Subcutaneous adipose tissue (tissue), 4 donors: ENCODE data around the gene MAL. TPM values are rescaled to one million over a fixed set of nuclear protein-coding genes. Genes with fewer than 3 reads are reported as not detected.

Source experiments
- CTCF ChIP-seq: fragments of 450-650 bp; IDR thresholded peaks from one replicate; pipeline ENCODE4 v1.5.1; 2016; ENCODE audit warnings: low read depth, mild to moderate bottlenecking, control low read depth, antibody characterized with exemption, moderate library complexity
- total RNA-seq, 4 donors: library from RNA; depleted of rRNA; stranded (reverse); fragments of >200 nt; gene quantifications; one replicate each; pipeline ENCODE4 v1.1.0, GENCODE V29; 2016

Gene MAL
- total RNA-seq, 4 donors from 2014 or later = not detected

DNA sequence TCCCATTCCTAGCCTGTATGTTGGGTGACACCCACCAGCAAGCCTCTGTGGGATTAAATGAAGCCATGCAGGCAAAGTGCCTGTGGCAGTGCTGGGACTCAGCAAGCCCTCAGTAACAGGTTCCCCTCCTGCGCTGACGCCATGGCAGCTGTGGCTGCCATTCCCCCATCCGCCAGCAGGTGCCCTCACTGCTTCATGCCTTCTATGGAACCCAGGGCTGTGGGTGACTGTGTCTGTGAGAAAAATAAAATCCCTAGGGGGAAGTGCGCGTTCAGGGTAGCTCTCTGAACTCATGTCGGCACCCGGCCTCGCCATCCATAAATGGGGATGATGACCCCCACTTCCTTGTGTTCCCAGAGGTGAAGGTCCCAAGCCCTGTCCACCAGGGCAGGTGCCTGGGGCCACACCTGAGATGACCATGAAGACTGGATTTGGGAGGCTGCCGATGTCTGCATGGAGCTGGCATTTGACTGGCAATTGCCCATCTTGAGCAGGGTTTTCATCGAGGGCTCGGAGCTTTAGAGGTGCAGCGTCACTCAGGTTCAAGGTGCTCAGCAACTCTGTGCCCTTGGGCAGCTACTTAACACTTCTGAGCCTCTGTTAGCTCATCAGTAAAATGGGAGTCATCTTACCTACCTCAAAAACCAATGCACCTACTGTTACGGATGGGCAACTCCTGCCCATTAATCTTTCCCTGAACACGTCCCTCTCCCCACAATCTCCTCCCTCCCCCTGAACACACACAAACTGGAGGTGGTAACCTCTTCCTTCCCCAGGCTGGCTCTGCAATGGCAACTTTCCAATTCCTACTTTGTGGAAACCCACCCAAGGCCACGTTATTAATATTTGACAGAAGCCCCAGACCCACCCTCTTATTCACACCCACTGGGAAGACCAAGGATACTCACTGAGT lies 2.9 kb upstream of the MAL start:
- no peak for TF ChIP-seq CTCF

DNA sequence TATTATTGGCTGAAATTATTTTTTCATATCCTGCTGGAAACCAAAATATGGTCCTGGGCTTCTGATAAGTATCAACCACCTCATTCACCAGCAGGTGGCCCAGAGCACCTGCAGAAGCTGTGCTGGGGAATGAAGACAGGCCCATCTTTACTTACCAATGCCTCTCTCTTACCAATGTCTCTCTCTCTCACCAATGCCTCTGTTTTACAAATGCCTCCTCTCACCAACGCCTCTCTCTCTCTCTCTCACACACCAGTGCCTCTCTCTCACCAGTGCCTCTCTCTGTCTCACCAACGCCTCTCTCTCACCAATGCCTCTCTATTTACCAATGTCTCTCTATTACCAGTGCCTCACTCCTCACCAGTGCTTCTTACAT lies 2.3 kb upstream of the MAL start:
- TF ChIP-seq CTCF = no peak

- no peak for TF ChIP-seq CTCF
Measured at GRCh38 chr2:95024371-95024770, 1.1 kb upstream of the MAL start.

DNA sequence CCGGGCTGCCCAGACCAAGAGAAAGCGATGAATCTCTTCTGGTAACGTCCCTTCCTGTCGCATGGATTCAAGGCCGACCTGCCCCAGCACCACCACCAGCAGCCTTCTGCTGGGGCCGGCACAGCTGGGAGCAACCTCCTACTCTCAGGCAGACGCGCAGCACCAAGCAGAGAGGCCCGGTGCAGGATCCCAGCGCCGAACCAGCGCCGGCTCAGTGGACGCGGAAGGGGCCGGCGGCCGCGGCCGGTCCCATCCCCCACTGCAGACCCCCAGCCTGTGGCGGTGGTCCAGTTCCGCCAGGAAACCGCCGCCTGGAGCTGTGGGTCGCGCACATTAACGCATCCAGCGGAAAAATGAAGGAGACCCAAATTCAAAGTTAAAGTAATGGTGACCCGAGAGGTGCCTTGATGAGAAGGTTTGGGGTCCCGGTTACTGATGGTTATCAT lies 525 bp upstream of the MAL start:
- no peak for TF ChIP-seq CTCF

- no peak for TF ChIP-seq CTCF
Measured at GRCh38 chr2:95026471-95027368, 1.2 kb downstream of the MAL start.

DNA sequence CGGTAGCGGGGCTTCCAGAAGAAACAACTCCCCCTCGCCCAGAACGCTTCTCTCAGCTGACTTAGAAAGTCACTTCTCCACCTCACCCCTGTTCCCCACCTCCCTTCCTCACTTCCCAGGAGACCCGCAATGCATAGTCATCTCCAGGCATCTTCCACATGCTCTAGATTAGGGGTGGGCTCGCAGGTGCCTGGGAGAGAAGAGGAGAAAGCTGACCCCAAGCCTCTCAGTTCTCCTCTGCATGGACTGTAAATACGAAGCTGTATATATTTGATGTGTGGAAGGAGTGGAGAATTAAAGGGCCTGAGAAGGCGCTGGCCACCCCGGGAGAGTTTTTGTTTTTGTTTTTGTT lies 1.8 kb downstream of the MAL start:
- TF ChIP-seq CTCF = no peak

DNA sequence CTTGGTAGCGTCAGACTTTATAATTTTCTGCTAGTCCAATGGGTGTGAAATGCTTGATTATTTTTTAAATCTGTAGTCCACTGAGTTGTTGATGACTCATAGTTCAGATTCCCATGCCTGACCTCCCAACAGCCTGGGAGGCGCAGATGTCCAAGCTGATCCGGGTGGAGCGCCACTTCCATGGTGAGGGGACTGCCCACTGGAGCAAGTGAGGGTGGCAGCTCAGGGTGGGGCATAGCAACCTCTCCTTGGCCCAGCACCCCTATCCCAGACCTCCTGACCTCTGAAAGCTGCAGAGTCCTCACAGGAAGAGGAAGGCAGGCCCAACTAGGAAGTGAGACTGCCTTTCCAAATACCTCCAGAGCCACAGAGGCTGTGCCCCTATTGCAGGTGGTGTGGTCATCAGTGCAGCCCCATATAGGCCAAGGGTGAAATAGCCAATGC lies 4.4 kb downstream of the MAL start:
- no peak for TF ChIP-seq CTCF
